Dermis microvascular lymphatic vessel endothelial cell (primary cell): ENCODE measurements around the gene AZIN2. TPM values are rescaled to one million over a fixed set of nuclear protein-coding genes. Genes with fewer than 3 reads are reported as not detected.
"Not testable (repeated sequence)": the region's sequence is repeated elsewhere in the genome, so short reads cannot be mapped to it uniquely, and the experiment has no call there.

Experiments used
- DNase-seq, 2 donors: peaks; one replicate each; pipeline versions ENCODE4 v3.0.0 to v3.0.0-alpha.2; 2010; ENCODE audit warnings: low read depth in 2 of 2
- total RNA-seq: library from RNA; depleted of rRNA; stranded (reverse); fragments of >200 nt; gene quantifications from 2 replicates; pipeline ENCODE4 v1.2.1, GENCODE V29; 2014

The AZIN2 gene
- total RNA-seq, 1 donor from 2014 or later: 0.64 TPM

GRCh38 chr1:33094486-33094885 is 13.5 kb downstream of the AZIN2 start:
- no peak for DNase-seq

- DNase-seq: peak; percentile 22 to 65
Observed at GRCh38 chr1:33094971-33095604, 14.1 kb downstream of the AZIN2 start.

- DNase-seq: no peak
Observed at GRCh38 chr1:33096363-33097005, 15.5 kb downstream of the AZIN2 start.

GRCh38 chr1:33097137-33097611 is 16.2 kb downstream of the AZIN2 start:
- DNase-seq: no peak

- no peak for DNase-seq
Observed at GRCh38 chr1:33097762-33098161, 16.8 kb downstream of the AZIN2 start.

- no peak for DNase-seq
Observed at GRCh38 chr1:33098371-33098770, 17.4 kb downstream of the AZIN2 start.

GRCh38 chr1:33099290-33100118 is 18.6 kb downstream of the AZIN2 start:
- DNase-seq: no peak

- DNase-seq: not testable (repeated sequence)
Observed at GRCh38 chr1:33100119-33100415, 19.1 kb downstream of the AZIN2 start.

- no peak for DNase-seq
Observed at GRCh38 chr1:33110477-33110876, 29.5 kb downstream of the AZIN2 start.

- peak; percentile 17 to 56 for DNase-seq
Observed at GRCh38 chr1:33111965-33112364, 31.0 kb downstream of the AZIN2 start.

- DNase-seq: no peak
Observed at GRCh38 chr1:33117440-33118085, 36.6 kb downstream of the AZIN2 start.

- no peak for DNase-seq
Observed at GRCh38 chr1:33118274-33118673, 37.3 kb downstream of the AZIN2 start.

- DNase-seq: no peak
Observed at GRCh38 chr1:33119050-33119449, 38.1 kb downstream of the AZIN2 start.

GRCh38 chr1:33119532-33120217 is 38.7 kb downstream of the AZIN2 start:
- DNase-seq: no peak

- no peak for DNase-seq
Observed at GRCh38 chr1:33120436-33121231, 39.7 kb downstream of the AZIN2 start.

- DNase-seq: no peak
Observed at GRCh38 chr1:33121728-33122127, 40.8 kb downstream of the AZIN2 start.

- no peak for DNase-seq
Observed at GRCh38 chr1:33122483-33123178, 41.7 kb downstream of the AZIN2 start.

GRCh38 chr1:33123266-33123665 is 42.3 kb downstream of the AZIN2 start:
- no peak for DNase-seq

- not testable (repeated sequence) for DNase-seq
Observed at GRCh38 chr1:33124647-33125046, 43.7 kb downstream of the AZIN2 start.

GRCh38 chr1:33126411-33127000 is 45.6 kb downstream of the AZIN2 start:
- no peak for DNase-seq
